ENCODE data around the gene MRPL11. TPM values are rescaled to one million over a fixed set of nuclear protein-coding genes. Genes with fewer than 3 reads are reported as not detected.

MRPL11 gene
- total RNA-seq, 1 experiment from 2014 or later: 69.1 TPM

DNA sequence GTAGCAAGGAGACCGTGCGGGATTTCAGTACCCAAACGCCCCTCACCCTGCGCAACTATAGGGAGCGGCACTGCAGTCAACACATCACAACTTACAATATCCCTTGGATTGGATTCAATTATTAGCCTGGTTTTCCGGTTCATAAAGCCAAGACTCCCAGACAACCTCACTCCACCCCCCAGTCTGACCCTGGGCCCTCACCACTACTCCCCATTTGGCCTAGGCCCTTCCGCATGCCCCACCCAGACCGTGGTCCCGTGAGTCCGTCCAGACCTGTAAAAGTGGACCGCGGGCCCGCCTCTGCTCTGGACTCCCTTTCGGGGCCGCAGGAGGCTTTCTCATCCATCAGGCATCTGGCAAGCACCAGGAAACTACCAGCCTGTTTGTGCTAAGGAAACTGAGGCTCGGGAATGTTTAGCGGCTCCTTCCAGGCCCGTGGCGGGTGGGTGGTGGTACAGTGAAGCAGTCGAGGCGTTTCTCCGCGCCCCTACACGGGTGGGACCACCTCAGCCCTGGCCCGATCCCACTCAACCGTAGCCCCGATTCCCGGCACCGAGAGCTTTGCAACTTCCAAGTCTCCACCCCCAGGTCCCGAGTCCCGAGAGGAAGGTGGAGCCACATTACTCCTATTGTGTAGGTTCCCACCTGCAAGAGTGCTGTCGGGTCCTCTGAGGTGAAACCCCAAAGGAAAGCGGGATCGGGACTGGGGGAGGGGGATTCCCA, 40.9 kb upstream of the MRPL11 start:
- peak overlapping the region; percentile 96 for H3K4me3 Mint-ChIP-seq (ENCODE audit: unreplicated experiment)
- peak overlapping the region; percentile 95 for H3K27ac Mint-ChIP-seq (ENCODE audit: low read depth, unreplicated experiment)
- TF ChIP-seq, protein P1, sequence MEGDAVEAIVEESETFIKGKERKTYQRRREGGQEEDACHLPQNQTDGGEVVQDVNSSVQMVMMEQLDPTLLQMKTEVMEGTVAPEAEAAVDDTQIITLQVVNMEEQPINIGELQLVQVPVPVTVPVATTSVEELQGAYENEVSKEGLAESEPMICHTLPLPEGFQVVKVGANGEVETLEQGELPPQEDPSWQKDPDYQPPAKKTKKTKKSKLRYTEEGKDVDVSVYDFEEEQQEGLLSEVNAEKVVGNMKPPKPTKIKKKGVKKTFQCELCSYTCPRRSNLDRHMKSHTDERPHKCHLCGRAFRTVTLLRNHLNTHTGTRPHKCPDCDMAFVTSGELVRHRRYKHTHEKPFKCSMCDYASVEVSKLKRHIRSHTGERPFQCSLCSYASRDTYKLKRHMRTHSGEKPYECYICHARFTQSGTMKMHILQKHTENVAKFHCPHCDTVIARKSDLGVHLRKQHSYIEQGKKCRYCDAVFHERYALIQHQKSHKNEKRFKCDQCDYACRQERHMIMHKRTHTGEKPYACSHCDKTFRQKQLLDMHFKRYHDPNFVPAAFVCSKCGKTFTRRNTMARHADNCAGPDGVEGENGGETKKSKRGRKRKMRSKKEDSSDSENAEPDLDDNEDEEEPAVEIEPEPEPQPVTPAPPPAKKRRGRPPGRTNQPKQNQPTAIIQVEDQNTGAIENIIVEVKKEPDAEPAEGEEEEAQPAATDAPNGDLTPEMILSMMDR (IDR thresholded peaks at IDR 0.05; ENCODE audit: unreplicated experiment): no peak
- no peaks in the 10 kb centered on the region for H3K9me3 Mint-ChIP-seq (ENCODE audit: unreplicated experiment)
- TSS peak; percentile 64 for BruUV-seq (replicated peaks)
- intact Hi-C loops (cut with micrococcal nuclease): loop anchor here (1.0 to 5.0 kb wide), 4 partner anchors 40 to 199 kb away; partner anchors contain the start of gene RBM14
- H3K36me3 Mint-ChIP-seq (ENCODE audit: insufficient read depth, unreplicated experiment): peaks cover 30% of the 10 kb centered on the region
- peak; percentile 80 for DNase-seq (ENCODE audit: unreplicated experiment)
- ChIA-PET CTCF (interaction anchor here (0.6 to 2.3 kb wide), 10 partner anchors 10 to 199 kb away, joined by 3 to 9 read pairs (median 5); partner anchors contain the start of gene MRPL11), POLR2A (interaction anchor here (0.6 to 3.0 kb wide), 33 partner anchors 8 to 984 kb away, joined by 3 to 65 read pairs (median 4); partner anchors contain the start of genes ACTN3, BBS1, BRMS1 and CTSF)
- H3K4me1 Mint-ChIP-seq (ENCODE audit: insufficient read depth, unreplicated experiment): peaks cover 23% of the 10 kb centered on the region
- H3K27me3 Mint-ChIP-seq (ENCODE audit: insufficient read depth, unreplicated experiment): no peaks in the 10 kb centered on the region

DNA sequence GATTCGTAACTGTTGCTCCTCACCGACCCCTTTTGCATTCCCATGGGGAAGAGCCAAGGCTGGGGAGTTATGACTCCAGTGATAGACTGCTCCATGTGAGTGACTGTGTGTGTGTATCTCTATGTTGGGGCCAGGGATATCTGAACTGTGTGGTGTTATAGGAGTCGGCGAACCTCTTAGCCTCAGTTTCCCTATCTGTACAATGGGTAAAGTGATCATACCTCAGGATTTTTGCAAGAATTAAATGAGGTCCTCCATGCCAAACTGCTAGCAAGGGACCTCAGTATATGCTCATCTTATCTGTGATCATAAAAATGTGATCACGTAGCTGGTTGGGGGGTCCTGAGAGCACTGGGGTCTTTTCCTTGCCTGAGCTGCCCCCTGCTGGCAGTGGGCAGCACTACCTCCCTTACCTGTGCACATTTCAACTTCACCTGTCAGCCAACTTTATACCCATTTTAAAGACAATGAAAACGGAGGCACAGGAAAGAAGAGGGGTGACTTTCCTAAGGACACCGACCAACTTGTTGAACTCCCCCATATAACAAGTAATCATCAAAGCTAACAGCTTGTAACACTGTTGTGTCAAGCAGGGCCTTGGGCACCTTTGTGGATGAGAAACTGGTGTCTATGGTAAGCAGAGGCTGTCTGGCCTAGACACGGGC, 40.2 kb upstream of the MRPL11 start:
- CTCF ChIA-PET: interaction anchor here (0.6 to 2.3 kb wide), 7 partner anchors 10 to 71 kb away, joined by 3 to 9 read pairs (median 5); partner anchors contain the start of gene MRPL11
- peaks cover 23% of the 10 kb centered on the region for H3K4me1 Mint-ChIP-seq (ENCODE audit: insufficient read depth, unreplicated experiment)
- BruUV-seq (replicated peaks): no TSS peak
- H3K9me3 Mint-ChIP-seq (ENCODE audit: unreplicated experiment): no peaks in the 10 kb centered on the region
- POLR2A ChIA-PET: interaction anchor here (0.6 to 3.0 kb wide), 9 partner anchors 12 to 342 kb away, joined by 3 to 65 read pairs (median 11); partner anchors contain the start of genes ACTN3, CTSF, MRPL11 and PELI3
- peak; percentile 36 for DNase-seq (ENCODE audit: unreplicated experiment)
- TF ChIP-seq, protein P1 (IDR thresholded peaks at IDR 0.05; ENCODE audit: unreplicated experiment): peak; percentile 90
- no peaks in the 10 kb centered on the region for H3K27me3 Mint-ChIP-seq (ENCODE audit: insufficient read depth, unreplicated experiment)
- peaks cover 30% of the 10 kb centered on the region for H3K36me3 Mint-ChIP-seq (ENCODE audit: insufficient read depth, unreplicated experiment)
- intact Hi-C loops (cut with micrococcal nuclease): loop anchor here (1.0 kb wide), 1 partner anchor 71 kb away; no protein-coding TSS in a partner anchor
- peak overlapping the region; percentile 96 for H3K4me3 Mint-ChIP-seq (ENCODE audit: unreplicated experiment)
- peak overlapping the region; percentile 95 for H3K27ac Mint-ChIP-seq (ENCODE audit: low read depth, unreplicated experiment)

DNA sequence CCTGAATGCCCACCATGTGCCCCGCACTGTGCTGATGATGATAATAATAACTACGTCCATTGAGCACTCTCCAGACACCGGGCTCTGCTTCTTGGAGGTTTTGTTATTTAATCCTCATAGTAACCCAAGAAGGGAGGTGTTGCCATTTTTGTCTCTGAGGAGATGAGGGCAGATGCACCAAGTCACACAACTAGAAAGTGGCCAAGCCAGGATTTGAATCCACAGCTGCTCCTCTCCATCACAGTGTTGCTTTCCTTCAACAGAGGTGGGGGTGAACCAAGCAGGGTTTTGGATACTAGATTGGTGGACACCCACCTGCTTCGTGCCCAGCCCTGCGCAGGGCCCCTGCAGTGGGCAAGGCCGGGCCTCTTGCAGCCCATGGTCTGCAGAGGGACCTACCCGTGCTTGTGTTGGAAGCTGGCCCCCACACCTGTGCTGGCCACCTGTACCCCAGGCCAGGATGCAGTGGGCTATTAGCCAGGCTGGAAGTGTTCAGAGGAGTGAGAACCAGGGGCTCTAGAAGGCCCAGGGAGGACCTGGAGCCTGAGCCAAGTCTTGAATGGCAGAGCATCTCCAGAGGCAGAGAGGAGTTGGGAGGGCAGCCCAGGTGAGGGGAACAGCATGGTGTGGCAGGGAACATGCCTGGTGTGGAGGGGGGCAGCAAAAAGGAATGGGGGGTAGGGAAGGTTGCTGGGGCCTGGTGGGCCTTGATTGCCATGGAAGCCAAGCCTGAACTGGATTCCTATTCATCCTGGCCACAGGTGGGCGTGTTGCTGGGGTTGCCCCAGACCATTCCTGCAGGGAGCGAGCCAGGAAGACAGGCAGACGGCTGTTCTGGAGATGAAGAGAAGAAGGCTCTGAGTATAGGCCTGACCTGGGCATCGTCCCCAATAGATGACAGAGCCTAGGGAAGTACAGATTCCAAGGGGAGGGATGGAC, 38.9 kb upstream of the MRPL11 start:
- Mint-ChIP-seq H3K27ac (ENCODE audit: low read depth, unreplicated experiment) (peak overlapping the region; percentile 46), H3K36me3 (ENCODE audit: insufficient read depth, unreplicated experiment) (peaks cover 26% of the 10 kb centered on the region), H3K4me1 (ENCODE audit: insufficient read depth, unreplicated experiment) (peaks cover 23% of the 10 kb centered on the region), H3K9me3 (ENCODE audit: unreplicated experiment) (no peaks in the 10 kb centered on the region), H3K4me3 (ENCODE audit: unreplicated experiment) (peak overlapping the region; percentile 96), H3K27me3 (ENCODE audit: insufficient read depth, unreplicated experiment) (no peaks in the 10 kb centered on the region)
- BruUV-seq (replicated peaks): no TSS peak
- CTCF ChIA-PET: interaction anchor here (0.5 to 2.3 kb wide), 7 partner anchors 8 to 70 kb away, joined by 3 to 9 read pairs (median 5); partner anchors contain the start of gene MRPL11
- TF ChIP-seq, protein P1 (IDR thresholded peaks at IDR 0.05; ENCODE audit: unreplicated experiment): no peak
- intact Hi-C loops (cut with micrococcal nuclease): no loop called here
- POLR2A ChIA-PET: interaction anchor here (0.9 kb wide), 1 partner anchor 162 kb away, joined by 3 read pairs; no protein-coding TSS in a partner anchor
- no peak for DNase-seq (ENCODE audit: unreplicated experiment)

Data from MCF 10A (cell line).